ENCODE results near the gene POLDIP2. TPM values are rescaled to one million over a fixed set of nuclear protein-coding genes. Genes with fewer than 3 reads are reported as not detected.

POLDIP2 gene
- total RNA-seq, 1 experiment from 2014 or later, result 82.8 TPM

GRCh38 chr17:28341516-28341915 lies 15.8 kb downstream of the POLDIP2 start:
- Histone ChIP-seq H2BK20ac (ENCODE audit: low read depth, low read length, poor library complexity, severe bottlenecking) (no peak overlapping the region), H3K4me1 (ENCODE audit: insufficient read depth, low read length) (peaks cover 4% of the 10 kb centered on the region; the same call in 1 of the 2 replicates), H2AK5ac (ENCODE audit: insufficient read length, low read length) (no peak overlapping the region), H3K9me3 (ENCODE audit: control insufficient read depth, low read depth, low read length) (no peaks in the 10 kb centered on the region), H3K14ac (ENCODE audit: insufficient read depth, low read length) (no peak overlapping the region), H3K4ac (ENCODE audit: low read depth, low read length) (no peak overlapping the region), H3K18ac (ENCODE audit: insufficient read length, low read depth, low read length) (no peak overlapping the region), H3K79me2 (ENCODE audit: insufficient read depth, low read length) (no peaks in the 10 kb centered on the region; the same call in 1 of the 2 replicates), H4K5ac (ENCODE audit: insufficient read length, low read depth, low read length) (no peak overlapping the region), H2BK5ac (ENCODE audit: insufficient read length, low read length) (no peak overlapping the region), H2BK12ac (ENCODE audit: insufficient read length, low read depth, low read length) (no peak overlapping the region), H3K56ac (ENCODE audit: insufficient read length, low read depth, low read length) (no peak overlapping the region), H3K23me2 (ENCODE audit: insufficient read length, low read depth, low read length, poor library complexity, severe bottlenecking) (peaks cover under 1% of the 10 kb centered on the region), H3K4me2 (ENCODE audit: insufficient read depth, insufficient read length, low read length) (no peak overlapping the region), H3K27me3 (ENCODE audit: insufficient read depth, low read length) (no peaks in the 10 kb centered on the region), H2AFZ (ENCODE audit: low read length) (no peak overlapping the region), H2BK120ac (ENCODE audit: low read depth, low read length, poor library complexity, severe bottlenecking) (no peak overlapping the region), H4K20me1 (ENCODE audit: control insufficient read depth, insufficient read depth, insufficient read length) (no peaks in the 10 kb centered on the region), H3T11ph (ENCODE audit: low read length) (no peak overlapping the region), H3K9ac (ENCODE audit: extremely low read depth, insufficient read length, low read length) (no peak overlapping the region), H4K91ac (ENCODE audit: insufficient read length, low read depth, low read length) (no peak overlapping the region), H2BK15ac (ENCODE audit: low read depth, low read length) (no peak overlapping the region), H3K79me1 (ENCODE audit: insufficient read depth, low read depth, low read length, poor library complexity, severe bottlenecking) (no peaks in the 10 kb centered on the region), H4K8ac (replicated peaks; ENCODE audit: insufficient read length, low read depth, low read length) (no peak overlapping the region), H3K23ac (ENCODE audit: insufficient read length, low read depth, low read length) (no peak overlapping the region), H3K27ac (ENCODE audit: insufficient read length, low read depth, low read length) (no peak overlapping the region)
- peaks cover 7 to 56% (median 51%) of the 10 kb centered on the region in 3 experiments; a peak in 5 of 7 replicates for H3K36me3 Mint-ChIP-seq (ENCODE audit: insufficient read depth in 1 of 3, low read depth in 3 of 3)
- H3K4me1 Mint-ChIP-seq, result peaks cover 14 to 17% of the 10 kb centered on the region in 2 experiments
- H3K27ac Mint-ChIP-seq, result no peak overlapping the region
- no peak overlapping the region for H3K4me3 Mint-ChIP-seq
- TF ChIP-seq CTCF (conservative IDR thresholded peaks at IDR 0.05), result no peak
- H3K27me3 Mint-ChIP-seq (ENCODE audit: low read depth), result no peaks in the 10 kb centered on the region
- DNase-seq, result no peak
- no CpG with 5 or more reads among the region's 11 CpGs for WGBS (ENCODE audit: extremely low coverage, insufficient read length, low lambda C conversion rate)
- H3K9me3 Mint-ChIP-seq, result no peaks in the 10 kb centered on the region
